Fibroblast of skin of scalp (primary cell): Measurements from ENCODE around the gene MGRN1.
A peak's percentile ranks its signal among the peaks of the same experiment; 100 is the strongest.

ENCODE experiments used
- DNase-seq: peaks from one replicate; pipeline ENCODE4 v3.0.0-alpha.2; 2013

MGRN1 gene

DNA sequence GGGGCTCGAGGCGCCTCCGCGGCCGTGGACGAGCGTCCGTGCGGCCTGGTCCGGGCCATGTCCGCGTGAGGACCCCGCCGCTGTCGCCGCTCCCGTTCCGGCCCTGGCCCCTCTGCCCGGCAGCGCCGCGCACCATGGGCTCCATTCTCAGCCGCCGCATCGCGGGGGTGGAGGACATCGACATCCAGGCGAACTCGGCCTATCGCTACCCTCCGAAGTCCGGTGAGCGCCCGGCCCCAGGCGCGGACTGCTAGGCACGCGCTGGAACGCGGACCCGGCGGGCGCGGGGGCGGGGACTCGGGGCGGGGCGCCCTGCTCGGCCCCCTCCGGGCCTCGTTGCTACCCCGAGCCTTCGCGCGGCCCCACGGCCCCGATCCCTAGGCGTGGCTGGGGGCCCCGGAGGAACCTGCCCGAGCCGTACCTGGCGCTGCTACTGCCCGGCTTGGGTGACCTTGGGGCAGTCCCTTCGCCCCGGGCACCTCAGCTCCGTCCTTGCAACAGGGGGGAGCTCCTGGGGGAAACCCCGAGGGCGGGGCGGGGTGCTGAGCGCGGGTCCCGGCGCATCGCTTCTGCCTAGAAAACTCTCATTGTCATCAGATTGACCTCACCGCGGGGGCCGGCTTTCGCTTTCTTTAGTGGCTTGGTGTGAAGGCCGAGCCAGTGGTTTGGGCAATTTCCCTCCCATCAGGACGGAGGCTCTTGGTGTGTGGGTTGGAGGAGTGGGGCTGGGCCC, 367 bp downstream of the MGRN1 start:
- DNase-seq: peak; percentile 46

GRCh38 chr16:4625560-4626159, 1.0 kb downstream of the MGRN1 start:
- DNase-seq: no peak

DNA sequence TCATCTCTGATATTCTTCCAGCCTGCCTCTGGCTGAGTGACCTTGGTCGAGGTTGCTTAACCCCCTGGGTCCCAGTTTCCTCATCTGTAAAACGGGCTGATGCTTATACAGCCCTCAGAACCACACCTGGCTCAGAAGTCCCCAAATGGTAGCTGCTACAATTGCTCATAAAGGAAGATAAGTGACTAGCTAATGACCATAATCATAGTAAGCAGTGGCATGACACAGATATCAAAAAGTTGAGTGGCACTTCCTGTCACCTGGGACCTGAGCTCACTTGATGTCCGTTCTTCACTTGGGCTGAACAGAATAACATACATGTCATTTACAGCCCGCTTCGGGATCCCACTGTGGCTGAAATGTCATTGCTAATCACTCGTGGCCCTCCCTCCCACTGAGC, 1.8 kb downstream of the MGRN1 start:
- no peak for DNase-seq

- no peak for DNase-seq
Observed at GRCh38 chr16:4628283-4628682, 3.7 kb downstream of the MGRN1 start.

- DNase-seq: no peak
Observed at GRCh38 chr16:4631444-4631843, 6.8 kb downstream of the MGRN1 start.

DNA sequence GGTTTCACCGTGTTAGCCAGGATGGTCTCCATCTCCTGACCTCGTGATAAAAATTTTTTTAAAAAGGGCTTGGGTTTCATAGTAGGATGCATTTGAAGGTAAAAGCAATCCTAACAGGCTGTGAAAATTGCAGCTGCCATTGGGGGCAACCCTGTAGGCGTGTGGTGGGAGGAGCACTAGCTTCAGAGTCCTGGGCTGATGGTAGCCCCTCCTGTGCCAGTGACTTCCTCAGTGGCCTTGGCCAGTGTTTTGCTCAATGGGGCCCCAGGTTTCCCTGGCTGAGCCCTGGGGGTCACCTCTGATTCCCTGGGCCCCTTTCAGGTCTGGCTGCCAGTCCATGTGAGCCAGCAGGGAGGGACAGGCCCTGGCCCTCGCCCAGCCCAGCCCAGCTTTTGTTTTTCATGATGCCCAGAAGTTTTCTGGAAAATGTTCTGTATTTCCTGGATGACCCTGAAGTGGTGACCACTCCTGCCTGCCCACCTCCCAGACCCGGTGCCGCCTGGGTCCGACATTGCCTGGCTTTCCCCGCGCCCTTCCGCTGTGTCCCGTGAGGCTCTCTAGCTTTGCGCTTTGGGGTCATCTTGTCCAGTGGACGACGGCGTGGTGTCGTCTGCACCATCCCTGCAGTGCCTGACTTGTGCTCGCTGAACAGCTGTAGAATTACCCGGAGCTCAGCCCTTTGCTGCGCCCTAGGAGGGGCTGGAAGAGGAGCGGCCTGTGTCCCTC, 9.4 kb downstream of the MGRN1 start:
- DNase-seq: no peak

DNA sequence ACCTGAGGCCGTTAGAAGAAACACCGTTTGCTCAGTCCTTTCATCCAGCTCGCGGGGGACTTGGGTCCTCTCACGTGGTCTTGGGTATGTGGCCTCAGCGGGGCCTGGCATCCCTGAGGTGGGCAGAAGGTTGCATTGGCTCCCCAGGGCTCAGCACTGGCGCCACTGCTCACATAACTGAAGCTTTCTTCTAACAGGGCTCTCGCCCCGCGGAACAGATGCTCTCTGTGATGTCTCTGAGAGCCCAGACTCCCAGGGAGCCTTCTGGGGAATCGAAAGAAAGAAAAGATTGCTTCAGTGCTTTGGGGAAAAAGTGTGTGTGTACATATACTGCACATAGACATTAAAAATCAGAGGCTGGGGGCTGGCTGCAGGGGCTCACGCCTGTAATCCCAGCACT, 10.1 kb downstream of the MGRN1 start:
- no peak for DNase-seq

- DNase-seq: no peak
Observed at GRCh38 chr16:4636196-4636595, 11.6 kb downstream of the MGRN1 start.

GRCh38 chr16:4637501-4638166, 13.0 kb downstream of the MGRN1 start:
- no peak for DNase-seq

DNA sequence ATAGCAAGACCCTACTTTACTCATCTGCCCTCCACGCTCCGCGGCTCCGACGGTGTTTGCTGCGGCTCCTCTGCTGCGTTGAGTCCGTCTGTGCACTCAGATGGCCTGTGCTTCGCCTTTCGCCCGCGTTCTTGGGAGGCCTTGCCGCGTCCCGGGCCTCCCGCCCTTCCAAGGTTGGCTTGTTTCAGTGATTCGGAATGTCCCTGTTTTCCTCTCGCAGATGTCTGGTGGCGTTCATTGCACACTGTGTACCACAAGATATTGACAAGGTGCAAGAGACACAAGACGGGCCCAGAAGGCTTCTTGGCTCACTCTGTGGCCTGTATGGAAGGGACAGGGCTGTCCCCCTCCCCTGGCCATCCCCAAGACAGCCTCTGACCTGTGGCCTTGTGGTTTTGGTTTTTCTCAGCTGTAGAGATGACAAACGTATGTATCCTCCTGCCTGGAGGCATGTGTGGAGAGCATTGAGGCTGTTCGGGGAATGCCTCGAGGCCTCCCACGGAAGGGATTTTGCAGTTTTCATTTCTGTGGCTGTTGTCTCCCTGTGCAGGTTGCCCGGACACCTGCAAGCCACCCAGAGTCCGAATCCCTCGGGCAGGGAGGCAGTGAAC, 15.4 kb downstream of the MGRN1 start:
- DNase-seq: no peak

GRCh38 chr16:4640572-4641305, 16.1 kb downstream of the MGRN1 start:
- DNase-seq: no peak

GRCh38 chr16:4641306-4641687, 16.7 kb downstream of the MGRN1 start:
- DNase-seq: no peak

DNA sequence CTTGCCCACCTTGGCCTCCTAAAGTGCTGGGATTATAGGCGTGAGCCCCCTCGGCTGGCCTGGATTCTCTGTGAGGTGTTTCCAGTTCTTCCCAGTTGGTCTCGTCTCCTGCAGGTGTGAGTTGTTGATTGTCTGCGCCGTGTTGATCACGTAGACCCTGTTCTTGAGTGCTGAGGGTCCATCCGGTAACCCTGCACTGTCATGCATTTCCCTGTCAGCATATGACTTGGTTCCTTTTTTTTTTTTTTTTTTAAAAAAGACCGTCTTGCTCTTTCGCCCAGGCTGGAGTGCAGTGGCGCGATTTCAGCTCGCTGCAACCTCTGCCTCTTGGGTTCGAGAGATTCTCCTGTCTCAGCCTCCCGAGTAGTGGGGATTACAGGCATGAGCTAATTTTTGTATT, 17.3 kb downstream of the MGRN1 start:
- no peak for DNase-seq

- DNase-seq: no peak
Observed at GRCh38 chr16:4646773-4647643, 22.4 kb downstream of the MGRN1 start.

- no peak for DNase-seq
Observed at GRCh38 chr16:4647644-4647980, 23.0 kb downstream of the MGRN1 start.

DNA sequence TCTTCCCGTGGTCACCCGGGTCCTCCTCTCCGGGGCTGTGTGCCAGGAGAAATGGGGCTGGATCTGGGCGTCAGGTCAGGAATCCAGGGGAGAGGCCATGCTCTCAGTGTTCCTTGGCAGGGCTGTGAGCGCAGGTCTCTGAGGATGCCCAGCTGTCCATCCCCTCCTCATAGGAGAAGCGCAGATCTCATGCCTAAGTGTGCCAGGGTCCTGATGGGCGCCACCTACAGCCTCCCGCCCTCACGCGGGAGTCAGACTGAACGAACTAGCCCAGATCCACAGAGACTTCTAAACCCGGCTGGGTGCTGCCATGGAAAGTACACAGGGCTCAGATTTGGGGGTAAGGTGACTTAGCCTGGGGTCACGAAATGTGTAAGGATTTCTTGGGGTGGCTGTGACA, 24.3 kb downstream of the MGRN1 start:
- DNase-seq: no peak

- no peak for DNase-seq
Observed at GRCh38 chr16:4649744-4650442, 25.3 kb downstream of the MGRN1 start.

- peak; percentile 66 for DNase-seq
Observed at GRCh38 chr16:4650443-4651074, 25.9 kb downstream of the MGRN1 start.

- no peak for DNase-seq
Observed at GRCh38 chr16:4651827-4652226, 27.2 kb downstream of the MGRN1 start.

DNA sequence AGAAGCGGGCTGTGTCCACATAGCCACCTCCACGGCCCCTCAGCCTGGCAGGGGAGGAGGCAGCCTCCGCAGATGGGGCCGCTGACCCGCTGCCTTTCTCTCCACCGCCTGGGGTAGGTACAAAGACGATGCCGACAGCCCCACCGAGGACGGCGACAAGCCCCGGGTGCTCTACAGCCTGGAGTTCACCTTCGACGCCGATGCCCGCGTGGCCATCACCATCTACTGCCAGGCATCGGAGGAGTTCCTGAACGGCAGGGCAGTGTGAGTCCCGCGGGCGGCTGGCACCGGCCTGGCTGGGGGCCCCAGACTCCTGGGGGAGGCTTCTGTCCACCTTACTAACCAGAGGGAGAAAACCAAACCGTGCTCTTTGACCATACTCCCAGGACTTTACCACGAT, 27.9 kb downstream of the MGRN1 start:
- no peak for DNase-seq
